Measurements from ENCODE around the gene SGCA.

DNA sequence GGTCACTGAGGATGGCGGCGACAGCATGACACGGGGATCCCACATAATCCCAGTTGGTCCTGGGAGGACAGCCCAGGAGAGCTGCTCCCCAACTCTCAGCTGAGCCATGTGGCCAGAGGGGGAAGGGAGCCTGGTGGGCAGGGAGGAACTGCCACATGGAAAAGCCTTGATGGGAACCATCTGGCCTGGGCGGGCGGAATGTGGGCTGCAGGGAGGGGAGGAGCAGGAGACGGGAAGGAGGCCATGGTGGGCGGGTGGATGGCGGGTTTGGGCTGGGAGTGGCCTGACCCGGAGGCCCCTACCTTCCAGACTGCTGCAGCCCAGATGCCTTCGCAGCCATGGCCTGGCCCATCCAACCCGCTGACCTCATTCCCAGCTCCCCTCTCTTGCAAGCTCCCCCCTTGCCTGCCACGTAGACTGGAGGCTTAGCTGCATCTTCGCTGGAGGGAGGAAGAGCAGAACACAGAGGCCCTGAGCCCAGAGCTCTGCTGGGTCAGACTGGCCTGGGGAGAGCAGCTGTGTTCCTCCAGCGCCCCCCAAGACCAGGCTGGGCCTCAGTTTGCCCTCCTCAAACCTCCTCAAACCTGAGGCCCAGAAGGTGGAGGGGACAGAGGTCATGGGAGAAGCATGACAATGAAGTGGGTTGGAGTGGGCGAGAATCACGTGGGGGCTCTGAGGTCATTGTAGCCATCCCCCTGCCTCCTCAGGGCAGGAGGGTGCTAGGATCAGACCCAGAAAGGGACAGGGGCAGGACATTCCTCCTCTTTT, 43.9 kb downstream of the SGCA start:
- TF ChIP-seq, protein P1, sequence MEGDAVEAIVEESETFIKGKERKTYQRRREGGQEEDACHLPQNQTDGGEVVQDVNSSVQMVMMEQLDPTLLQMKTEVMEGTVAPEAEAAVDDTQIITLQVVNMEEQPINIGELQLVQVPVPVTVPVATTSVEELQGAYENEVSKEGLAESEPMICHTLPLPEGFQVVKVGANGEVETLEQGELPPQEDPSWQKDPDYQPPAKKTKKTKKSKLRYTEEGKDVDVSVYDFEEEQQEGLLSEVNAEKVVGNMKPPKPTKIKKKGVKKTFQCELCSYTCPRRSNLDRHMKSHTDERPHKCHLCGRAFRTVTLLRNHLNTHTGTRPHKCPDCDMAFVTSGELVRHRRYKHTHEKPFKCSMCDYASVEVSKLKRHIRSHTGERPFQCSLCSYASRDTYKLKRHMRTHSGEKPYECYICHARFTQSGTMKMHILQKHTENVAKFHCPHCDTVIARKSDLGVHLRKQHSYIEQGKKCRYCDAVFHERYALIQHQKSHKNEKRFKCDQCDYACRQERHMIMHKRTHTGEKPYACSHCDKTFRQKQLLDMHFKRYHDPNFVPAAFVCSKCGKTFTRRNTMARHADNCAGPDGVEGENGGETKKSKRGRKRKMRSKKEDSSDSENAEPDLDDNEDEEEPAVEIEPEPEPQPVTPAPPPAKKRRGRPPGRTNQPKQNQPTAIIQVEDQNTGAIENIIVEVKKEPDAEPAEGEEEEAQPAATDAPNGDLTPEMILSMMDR (IDR thresholded peaks at IDR 0.05) = peak in 1 of 3 experiments; percentile 9
- TF ChIP-seq EP300 (IDR thresholded peaks at IDR 0.05) (no peak), POLR2AphosphoS5 (IDR thresholded peaks at IDR 0.05) (peak; percentile 84 to 90), POLR2A (IDR thresholded peaks at IDR 0.05; ENCODE audit: low read depth) (no peak)

Measured in esophagus muscularis mucosa (tissue), 4 donors.